Bronchus fibroblast of lung (primary cell): ENCODE measurements around the gene GLG1. TPM values are rescaled to one million over a fixed set of nuclear protein-coding genes. Genes with fewer than 3 reads are reported as not detected.

ENCODE experiments used
- total RNA-seq: library from RNA; depleted of rRNA; stranded (reverse); fragments of >200 nt; gene quantifications from 2 replicates; pipeline ENCODE4 v1.2.3, GENCODE V29; 2015

The GLG1 gene
- total RNA-seq = 93.7 and 96.2 TPM in 2 replicates

DNA sequence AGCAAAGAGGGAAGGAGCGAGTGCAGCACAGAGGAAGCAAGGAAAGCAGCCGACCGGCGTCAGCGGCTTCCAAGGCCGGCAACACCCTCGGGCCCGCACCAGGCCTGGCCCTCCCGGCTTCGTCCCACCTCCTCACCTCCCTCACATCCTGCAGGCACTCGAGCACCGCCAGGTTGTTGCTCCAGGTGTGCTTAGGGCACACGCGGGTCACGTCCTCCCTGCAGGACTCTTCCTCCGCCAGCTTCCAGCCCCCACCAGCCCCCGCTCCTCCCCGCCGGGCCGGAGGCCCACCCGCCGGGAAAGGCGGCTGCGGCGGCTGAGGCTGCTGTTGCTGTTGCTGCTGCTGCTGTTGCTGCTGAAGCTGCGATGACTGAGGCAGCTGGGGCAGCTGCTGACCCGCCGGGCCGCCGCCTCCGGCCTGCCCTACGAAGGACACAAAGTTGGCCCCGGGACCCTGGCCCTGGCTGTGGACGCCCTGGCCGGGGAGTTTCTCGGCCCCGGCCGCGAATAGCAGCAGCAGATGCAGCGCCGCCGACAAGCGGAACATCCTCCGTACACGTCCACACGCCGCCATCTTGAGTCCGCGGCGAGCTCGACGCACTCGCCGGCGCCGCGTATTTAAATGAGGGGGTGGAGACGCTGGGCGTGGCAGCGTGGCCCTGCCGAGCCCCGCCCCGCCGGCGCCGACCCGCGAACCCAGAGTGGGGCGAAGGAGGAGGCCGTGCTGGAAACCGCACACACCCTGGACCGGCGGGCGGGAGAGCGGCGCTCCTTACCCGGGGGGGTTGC lies at the start of gene GLG1:
GLG1 (minus strand) TSS at position 594 of the 789 bp plus-strand sequence; CDS start at position 574, 20 bp downstream.

DNA sequence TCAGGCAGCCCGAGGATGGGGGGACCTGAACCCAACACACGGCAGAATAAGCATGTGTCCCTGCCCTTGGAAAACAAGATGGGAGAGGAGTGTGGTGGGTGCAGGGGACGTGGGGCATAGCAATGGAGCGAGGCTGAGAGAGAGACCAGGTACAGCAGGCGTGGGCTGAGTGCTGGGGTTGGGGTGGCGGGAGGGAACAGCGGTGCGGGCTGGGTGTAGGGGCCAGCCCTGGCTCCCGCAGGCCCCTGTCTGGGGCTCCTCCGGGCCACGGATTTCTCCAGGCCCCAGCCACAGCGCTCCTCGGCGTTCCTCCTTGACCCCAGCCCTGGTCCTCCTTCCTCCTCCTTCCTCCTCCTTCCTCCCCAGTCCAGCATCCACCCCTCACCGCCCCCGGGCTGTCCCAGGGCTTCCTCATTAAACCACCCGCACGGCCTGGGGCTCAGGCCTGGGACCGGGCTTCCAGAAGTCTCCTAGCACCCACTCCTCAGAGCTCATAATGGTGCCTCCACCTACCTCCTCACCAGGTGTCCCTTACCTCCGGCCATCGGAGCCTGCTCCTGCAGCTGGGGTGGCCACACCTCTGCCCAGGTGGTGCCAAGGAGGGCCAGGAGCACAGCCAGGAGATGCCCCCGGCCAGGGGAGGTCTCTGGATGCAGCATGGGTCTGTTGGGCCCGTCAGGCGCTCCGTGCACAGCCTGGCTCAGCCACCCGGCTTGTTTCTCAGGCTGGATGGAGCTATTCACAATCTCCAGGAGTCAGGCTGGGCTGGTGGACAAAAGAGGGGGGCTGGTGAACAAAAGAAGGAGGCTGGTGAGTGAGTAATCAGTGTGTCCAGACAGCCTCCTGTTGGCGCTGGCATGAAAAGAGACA lies 186.1 kb downstream of the GLG1 start, which contains the start of gene CLEC18B:
CLEC18B (minus strand) TSS at position 867 of the 870 bp plus-strand sequence; CDS start at position 659, 208 bp downstream.

Other genes with a start within 250 kb of the GLG1 start
- gene NPIPB15, start 230.8 kb downstream of the GLG1 start, total RNA-seq = 0.34 and 0.59 TPM in 2 replicates
- not detected in 2 replicates for gene CLEC18B, start 185.6 kb downstream of the GLG1 start, total RNA-seq
- 28.7 and 31.2 TPM in 2 replicates for gene RFWD3, start 59.8 kb upstream of the GLG1 start, total RNA-seq
- gene MLKL, start 93.7 kb upstream of the GLG1 start, total RNA-seq = 6.2 and 8.1 TPM in 2 replicates
- gene FA2H, start 167.7 kb upstream of the GLG1 start, total RNA-seq = not detected in 2 replicates